HCT116 (cell line): ENCODE data around the gene ERC2. TPM values are rescaled to one million over a fixed set of nuclear protein-coding genes. Genes with fewer than 3 reads are reported as not detected.

ENCODE experiments used
- ATAC-seq: fragments of 200-7000 bp; cut with Tn5 transposase; 2 replicates; pipeline ENCODE4 v1.9.1; 2020; ENCODE audit warnings: mild to moderate bottlenecking, moderate library complexity
- BruUV-seq: library from RNA; stranded (reverse); fragments of 400-500 nt; replicated peaks from 2 replicates; lab custom pipeline; 2021; lab: Mats Ljungman, UMichigan
- CTCF ChIA-PET: fragments of 300-600 bp; sonication (Branson Sonifier 250); formaldehyde crosslinking; loops from one replicate; lab custom pipeline; 2021; ENCODE audit warnings: antibody characterized with exemption; lab: Charles Lee
- POLR2A ChIA-PET: fragments of 300-600, 350-600 bp; sonication (Branson Sonifier 250); formaldehyde crosslinking; loops from one replicate; lab custom pipeline; 2021; ENCODE audit warnings: antibody characterized with exemption; lab: Charles Lee
- RAD21 ChIA-PET, 2 experiments: fragments of 300-600 bp; sonication (Branson Sonifier 250); formaldehyde crosslinking; loops; one replicate each; lab custom pipeline; 2023; ENCODE audit warnings: low total read pairs in 2 of 2; ENCODE audit not compliant: uncharacterized antibody in 2 of 2, unreplicated experiment in 2 of 2, low non-redundant PET in 1 of 2; lab: Charles Lee
- DNase-seq: peaks from one replicate; pipeline ENCODE4 v3.0.0-alpha.2; 2010; ENCODE audit warnings: low read depth, low spot score
- H2AFZ ChIP-seq: fragments of 200-600 bp; shearing (Covaris generic), sonication (generic); 2 replicates; pipeline ENCODE4 v1.6.1; 2017; ENCODE audit warnings: low read depth, mixed run types, mixed read lengths, antibody characterized with exemption, low read length; ENCODE audit not compliant: poor library complexity, severe bottlenecking
- H3K27ac ChIP-seq: 2 replicates; pipeline ENCODE4 v1.5.1; 2012; ENCODE audit warnings: low read depth, low read length
- H3K27me3 ChIP-seq: fragments of 200-600 bp; sonication (generic); 2 replicates; pipeline ENCODE4 v1.6.1; 2016; ENCODE audit warnings: mixed run types, low read length, mixed read lengths; ENCODE audit not compliant: insufficient read depth
- H3K36me3 ChIP-seq, 2 experiments: fragments of 200-500 bp in 1 of 2; fragments of 200-600 bp in 1 of 2; sonication (Bioruptor generic) in 1 of 2; sonication (generic) in 1 of 2; 2 replicates each; pipeline versions ENCODE4 v1.5.1 to v1.6.1; 2014 to 2016; ENCODE audit warnings: low read length in 2 of 2, inconsistent platforms in 1 of 2, mixed read lengths in 1 of 2, mixed run types in 1 of 2; ENCODE audit not compliant: insufficient read depth in 2 of 2, control insufficient read depth in 1 of 2
- H3K4me1 ChIP-seq, 2 experiments: fragments of 200-600 bp in 1 of 2; sonication (generic) in 1 of 2; 2 replicates each; pipeline versions ENCODE4 v1.5.1 to v1.6.1; 2012 to 2017; ENCODE audit warnings: low read length in 2 of 2, inconsistent platforms in 1 of 2, mild to moderate bottlenecking in 1 of 2, mixed read lengths in 1 of 2, mixed run types in 1 of 2, moderate library complexity in 1 of 2; ENCODE audit not compliant: insufficient read depth in 2 of 2, control insufficient read depth in 1 of 2
- H3K4me2 ChIP-seq: fragments of 200-600 bp; sonication (generic); 2 replicates; pipeline ENCODE4 v1.6.1; 2017; ENCODE audit warnings: mixed run types, low read length, mixed read lengths
- H3K4me3 ChIP-seq, 2 experiments: fragments of 200-600 bp in 1 of 2; sonication (generic) in 1 of 2; replicated peaks in 1 of 2; 2 replicates each; pipeline ENCODE4 v1.5.1; 2011 to 2016; ENCODE audit warnings: low read length in 2 of 2, control low read depth in 1 of 2, low read depth in 1 of 2, mild to moderate bottlenecking in 1 of 2, mixed read lengths in 1 of 2, mixed run types in 1 of 2
- H3K79me2 ChIP-seq: fragments of 200-600 bp; sonication (generic); 2 replicates; pipeline ENCODE4 v1.6.1; 2017; ENCODE audit warnings: mild to moderate bottlenecking, mixed run types, low read length, moderate library complexity, mixed read lengths; ENCODE audit not compliant: insufficient read depth
- H3K9ac ChIP-seq: fragments of 200-600 bp; sonication (generic); 2 replicates; pipeline ENCODE4 v1.6.1; 2016; ENCODE audit warnings: low read length, mixed read lengths
- H3K9me2 ChIP-seq: fragments of 200-600 bp; sonication (generic), shearing (Covaris generic); 2 replicates; pipeline ENCODE4 v1.6.1; 2017; ENCODE audit warnings: mixed run types, mild to moderate bottlenecking, moderate library complexity; ENCODE audit not compliant: insufficient read depth
- H3K9me3 ChIP-seq, 2 experiments: fragments of 200-500 bp in 1 of 2; fragments of 200-600 bp in 1 of 2; sonication (Bioruptor generic) in 1 of 2; sonication (generic) in 1 of 2; 2 replicates each; pipeline ENCODE4 v1.6.1; 2014 to 2017; ENCODE audit warnings: low read length in 2 of 2, mixed read lengths in 2 of 2, inconsistent platforms in 1 of 2, low read depth in 1 of 2, mild to moderate bottlenecking in 1 of 2, mixed run types in 1 of 2, moderate library complexity in 1 of 2; ENCODE audit not compliant: control insufficient read depth in 1 of 2, insufficient read depth in 1 of 2
- H4K20me1 ChIP-seq: fragments of 200-600 bp; sonication (generic), shearing (Covaris generic); 2 replicates; pipeline ENCODE4 v1.6.1; 2017; ENCODE audit warnings: mixed run types, mild to moderate bottlenecking, moderate library complexity; ENCODE audit not compliant: insufficient read depth
- EGR1 ChIP-seq: IDR thresholded peaks from 2 replicates; pipeline ENCODE4 v1.6.1; 2012; ENCODE audit warnings: low read depth
- EZH2 ChIP-seq: fragments of 200-600 bp; sonication (generic); IDR thresholded peaks from 2 replicates; pipeline ENCODE4 v1.6.1; 2017; ENCODE audit warnings: antibody characterized with exemption, mixed run types
- POLR2A ChIP-seq: IDR thresholded peaks from 2 replicates; pipeline ENCODE4 v1.7.0; 2011; ENCODE audit warnings: borderline replicate concordance; ENCODE audit not compliant: insufficient read depth, insufficient read length; ENCODE audit errors: extremely low read depth
- RAD21 ChIP-seq: IDR thresholded peaks from 2 replicates; pipeline ENCODE4 v1.6.1; 2012; ENCODE audit warnings: low read depth, mild to moderate bottlenecking
- SIN3A ChIP-seq: IDR thresholded peaks from 2 replicates; pipeline ENCODE4 v1.6.1; 2012; ENCODE audit warnings: low read depth
- SP1 ChIP-seq: IDR thresholded peaks from 2 replicates; pipeline ENCODE4 v1.6.1; 2012; ENCODE audit warnings: low read depth
- TCF7L2 ChIP-seq: IDR thresholded peaks from 2 replicates; pipeline ENCODE4 v1.7.0; 2011; ENCODE audit warnings: borderline replicate concordance, inconsistent platforms; ENCODE audit not compliant: insufficient read depth, insufficient read length; ENCODE audit errors: extremely low read depth
- YY1 ChIP-seq: IDR thresholded peaks from 2 replicates; pipeline ENCODE4 v1.6.1; 2011; ENCODE audit warnings: low read length, low read depth, moderate library complexity, mild to moderate bottlenecking; ENCODE audit not compliant: insufficient replicate concordance; ENCODE audit errors: extremely low read depth
- ZNF274 ChIP-seq: fragments of 200-500 bp; sonication (Bioruptor generic); IDR thresholded peaks from 2 replicates; pipeline ENCODE4 v1.6.1; 2014; ENCODE audit warnings: mild to moderate bottlenecking, low read depth, low read length, inconsistent platforms
- intact Hi-C: fragments of 100-400 bp; cut with micrococcal nuclease; formaldehyde crosslinking; loops from 2 replicates; pipeline ENCODE4 v1.10.0; 2022
- total RNA-seq: library from RNA; stranded (reverse); gene quantifications from one replicate; pipeline ENCODE4 v1.2.1, GENCODE V29; 2021; ENCODE audit not compliant: unreplicated experiment
- TF ChIP-seq, protein P1 (sequence below): IDR thresholded peaks from 2 replicates; pipeline ENCODE4 v1.6.1; 2012
- TF ChIP-seq, protein P2 (sequence below): IDR thresholded peaks from 2 replicates; pipeline ENCODE4 v1.6.1; 2012; ENCODE audit warnings: low read depth

Gene ERC2
- total RNA-seq, 1 experiment from 2014 or later: not detected

DNA sequence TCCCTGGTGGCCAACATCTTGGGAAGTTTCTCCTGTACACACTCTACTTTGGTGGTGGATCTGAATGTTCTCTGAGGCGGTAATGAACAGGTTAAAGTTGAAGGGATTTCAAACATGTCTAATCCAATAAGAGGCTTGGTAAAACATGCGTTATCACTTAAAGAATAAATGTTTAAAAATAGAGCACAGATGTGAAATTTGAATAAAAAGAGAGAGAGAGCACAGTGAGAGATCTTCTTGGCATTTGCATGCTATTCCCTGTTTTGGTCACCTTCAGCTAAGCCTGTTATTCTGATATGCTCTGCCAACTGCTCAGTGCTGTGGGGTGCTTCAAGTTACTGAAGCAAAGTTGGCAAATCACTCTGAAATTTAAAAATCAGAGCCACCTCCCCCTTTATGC is 743.4 kb downstream of the ERC2 start:
- no peak overlapping the region for H2AFZ ChIP-seq
- H3K4me2 ChIP-seq: no peak overlapping the region
- peaks cover 0 to 12% of the 10 kb centered on the region in 2 experiments; a peak in 2 of 4 replicates for H3K9me3 ChIP-seq
- DNase-seq (no peak), ATAC-seq (no peak)
- no peaks in the 10 kb centered on the region for H4K20me1 ChIP-seq
- POLR2A ChIA-PET: no interaction called here
- CTCF ChIA-PET: no interaction called here
- no peaks in the 10 kb centered on the region for H3K4me1 ChIP-seq
- RAD21 ChIA-PET: no interaction called here
- H3K27me3 ChIP-seq: no peaks in the 10 kb centered on the region
- H3K27ac ChIP-seq: no peak overlapping the region
- H3K79me2 ChIP-seq: no peaks in the 10 kb centered on the region
- H3K9me2 ChIP-seq: no peaks in the 10 kb centered on the region
- H3K9ac ChIP-seq: no peak overlapping the region
- TF ChIP-seq TCF7L2: no peak
- no peak for TF ChIP-seq EZH2
- TF ChIP-seq YY1: no peak
- no peak for TF ChIP-seq RAD21
- no peak for TF ChIP-seq EGR1
- H3K36me3 ChIP-seq: no peaks in the 10 kb centered on the region
- BruUV-seq: no TSS peak
- H3K4me3 ChIP-seq: no peak overlapping the region
- intact Hi-C loops: no loop called here

DNA sequence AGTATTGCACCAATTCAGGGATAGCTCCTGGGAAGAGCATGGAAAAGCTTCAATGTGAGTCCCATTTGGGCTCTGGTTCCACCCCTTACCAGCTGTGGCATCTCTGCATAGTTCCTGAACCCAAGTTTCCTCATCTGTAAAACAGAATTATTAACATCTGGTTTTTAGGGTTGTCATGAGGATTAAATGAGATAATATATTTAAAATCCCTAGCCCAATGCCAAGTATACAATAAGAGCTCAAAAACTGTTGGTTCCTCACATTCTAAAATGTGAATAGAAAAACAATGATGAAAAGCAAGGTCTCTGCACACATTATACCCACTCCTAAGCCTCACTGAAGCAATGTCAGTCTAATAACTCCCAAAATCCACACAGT is 743.9 kb downstream of the ERC2 start:
- ChIA-PET CTCF (no interaction called here), RAD21 (no interaction called here), POLR2A (no interaction called here)
- intact Hi-C loops: no loop called here
- H4K20me1 ChIP-seq: no peaks in the 10 kb centered on the region
- no peaks in the 10 kb centered on the region for H3K4me1 ChIP-seq
- no peak overlapping the region for H3K4me2 ChIP-seq
- no peaks in the 10 kb centered on the region for H3K36me3 ChIP-seq
- no peak for DNase-seq
- TF ChIP-seq YY1: no peak
- no peak for TF ChIP-seq EZH2
- no peak for TF ChIP-seq SP1
- no peak for TF ChIP-seq ZNF274
- no peak for TF ChIP-seq POLR2A
- TF ChIP-seq, protein P1, sequence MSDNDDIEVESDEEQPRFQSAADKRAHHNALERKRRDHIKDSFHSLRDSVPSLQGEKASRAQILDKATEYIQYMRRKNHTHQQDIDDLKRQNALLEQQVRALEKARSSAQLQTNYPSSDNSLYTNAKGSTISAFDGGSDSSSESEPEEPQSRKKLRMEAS: no peak
- TF ChIP-seq, protein P2, sequence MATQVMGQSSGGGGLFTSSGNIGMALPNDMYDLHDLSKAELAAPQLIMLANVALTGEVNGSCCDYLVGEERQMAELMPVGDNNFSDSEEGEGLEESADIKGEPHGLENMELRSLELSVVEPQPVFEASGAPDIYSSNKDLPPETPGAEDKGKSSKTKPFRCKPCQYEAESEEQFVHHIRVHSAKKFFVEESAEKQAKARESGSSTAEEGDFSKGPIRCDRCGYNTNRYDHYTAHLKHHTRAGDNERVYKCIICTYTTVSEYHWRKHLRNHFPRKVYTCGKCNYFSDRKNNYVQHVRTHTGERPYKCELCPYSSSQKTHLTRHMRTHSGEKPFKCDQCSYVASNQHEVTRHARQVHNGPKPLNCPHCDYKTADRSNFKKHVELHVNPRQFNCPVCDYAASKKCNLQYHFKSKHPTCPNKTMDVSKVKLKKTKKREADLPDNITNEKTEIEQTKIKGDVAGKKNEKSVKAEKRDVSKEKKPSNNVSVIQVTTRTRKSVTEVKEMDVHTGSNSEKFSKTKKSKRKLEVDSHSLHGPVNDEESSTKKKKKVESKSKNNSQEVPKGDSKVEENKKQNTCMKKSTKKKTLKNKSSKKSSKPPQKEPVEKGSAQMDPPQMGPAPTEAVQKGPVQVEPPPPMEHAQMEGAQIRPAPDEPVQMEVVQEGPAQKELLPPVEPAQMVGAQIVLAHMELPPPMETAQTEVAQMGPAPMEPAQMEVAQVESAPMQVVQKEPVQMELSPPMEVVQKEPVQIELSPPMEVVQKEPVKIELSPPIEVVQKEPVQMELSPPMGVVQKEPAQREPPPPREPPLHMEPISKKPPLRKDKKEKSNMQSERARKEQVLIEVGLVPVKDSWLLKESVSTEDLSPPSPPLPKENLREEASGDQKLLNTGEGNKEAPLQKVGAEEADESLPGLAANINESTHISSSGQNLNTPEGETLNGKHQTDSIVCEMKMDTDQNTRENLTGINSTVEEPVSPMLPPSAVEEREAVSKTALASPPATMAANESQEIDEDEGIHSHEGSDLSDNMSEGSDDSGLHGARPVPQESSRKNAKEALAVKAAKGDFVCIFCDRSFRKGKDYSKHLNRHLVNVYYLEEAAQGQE: no peak
- no peak for TF ChIP-seq RAD21
- TF ChIP-seq SIN3A: no peak
- no peak overlapping the region for H3K9ac ChIP-seq
- peaks cover 0 to 12% of the 10 kb centered on the region in 2 experiments; a peak in 2 of 4 replicates for H3K9me3 ChIP-seq
- H3K4me3 ChIP-seq: no peak overlapping the region
- H3K9me2 ChIP-seq: no peaks in the 10 kb centered on the region
- no TSS peak for BruUV-seq
- H3K27me3 ChIP-seq: no peaks in the 10 kb centered on the region
- no peaks in the 10 kb centered on the region for H3K79me2 ChIP-seq
- no peak overlapping the region for H2AFZ ChIP-seq
- no peak overlapping the region for H3K27ac ChIP-seq
- ATAC-seq: no peak
